SIG-M5 (cell line): Measurements from ENCODE around the gene KCNE3.

Experiments used
- DNase-seq: peaks from one replicate; lab custom pipeline; 2025; lab: John Stamatoyannopoulos, UW

The KCNE3 gene

DNA sequence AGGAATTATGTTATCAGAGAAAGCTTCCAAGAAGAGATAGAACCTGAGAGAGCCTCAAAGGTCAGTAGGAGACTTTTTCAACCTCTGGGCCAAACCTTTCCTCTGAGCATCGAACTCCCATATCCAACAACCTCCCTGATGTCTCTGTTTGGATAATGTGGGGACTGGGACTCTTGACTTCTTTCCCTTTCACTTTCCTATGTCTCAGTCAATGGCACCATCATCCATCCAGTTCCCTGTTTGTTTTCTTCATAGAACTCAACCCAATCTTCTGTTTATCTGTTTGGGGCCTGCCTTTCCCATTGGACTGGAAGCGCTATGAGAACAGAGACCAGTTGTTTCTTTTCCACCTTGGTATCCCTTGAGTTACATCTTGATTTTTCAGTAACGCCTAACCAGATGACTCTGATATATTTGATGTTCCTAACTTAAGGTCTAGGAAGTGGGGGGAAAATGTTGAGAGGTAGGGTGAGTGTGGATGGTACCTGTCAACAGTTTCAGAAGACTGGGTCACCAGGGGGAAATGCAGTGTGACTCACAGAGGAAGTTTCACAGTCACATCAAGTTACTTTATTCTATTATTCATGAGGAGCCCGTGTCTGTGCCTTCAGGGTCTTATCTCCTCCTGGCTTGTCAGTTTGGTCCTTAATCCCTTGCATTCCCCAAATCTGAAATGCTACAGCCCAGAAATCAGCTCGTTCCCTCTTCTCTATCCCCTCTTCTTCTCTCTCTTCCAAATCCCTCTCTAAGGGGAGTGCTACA, 4.5 kb upstream of the KCNE3 start:
- no peak for DNase-seq

DNA sequence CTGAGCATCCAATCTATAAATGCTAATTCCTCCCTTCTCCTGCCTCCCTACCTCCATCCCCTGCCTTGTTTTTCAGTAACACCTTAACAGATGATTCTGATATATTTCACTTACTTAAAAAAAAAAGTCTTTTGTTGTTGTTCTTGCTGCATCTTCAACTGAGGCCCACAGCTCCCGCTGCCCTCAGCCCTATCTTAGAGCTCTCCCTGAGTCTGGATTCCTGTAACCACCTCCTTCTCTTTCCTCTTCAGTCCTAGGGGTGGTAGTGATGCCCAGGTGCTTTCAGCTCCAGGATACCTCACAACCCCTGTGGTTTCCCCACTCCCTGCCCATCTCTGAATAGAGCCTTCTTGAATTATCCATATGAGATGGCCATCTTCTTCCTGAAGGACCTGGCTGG, 3.7 kb upstream of the KCNE3 start:
- DNase-seq: no peak

DNA sequence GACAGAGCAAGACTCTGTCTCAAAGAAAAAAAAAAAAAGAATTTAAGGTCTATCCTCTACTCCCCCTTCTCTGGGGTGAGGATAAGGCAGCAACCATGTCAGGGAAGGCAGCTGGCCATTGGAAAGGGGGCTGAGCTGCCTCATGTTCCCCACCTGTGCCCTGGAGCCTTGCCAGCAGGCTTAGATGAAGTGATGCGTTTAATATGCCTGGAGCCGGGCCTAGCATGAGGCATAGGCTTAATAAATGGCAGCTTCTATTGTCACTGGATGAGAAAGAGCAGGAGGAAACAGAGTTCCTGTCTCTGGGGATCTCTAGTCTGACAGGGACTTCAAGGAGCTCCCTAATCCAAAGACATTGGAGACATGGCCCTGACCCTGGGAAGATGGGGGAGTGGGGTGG, 3.2 kb upstream of the KCNE3 start:
- no peak for DNase-seq

DNA sequence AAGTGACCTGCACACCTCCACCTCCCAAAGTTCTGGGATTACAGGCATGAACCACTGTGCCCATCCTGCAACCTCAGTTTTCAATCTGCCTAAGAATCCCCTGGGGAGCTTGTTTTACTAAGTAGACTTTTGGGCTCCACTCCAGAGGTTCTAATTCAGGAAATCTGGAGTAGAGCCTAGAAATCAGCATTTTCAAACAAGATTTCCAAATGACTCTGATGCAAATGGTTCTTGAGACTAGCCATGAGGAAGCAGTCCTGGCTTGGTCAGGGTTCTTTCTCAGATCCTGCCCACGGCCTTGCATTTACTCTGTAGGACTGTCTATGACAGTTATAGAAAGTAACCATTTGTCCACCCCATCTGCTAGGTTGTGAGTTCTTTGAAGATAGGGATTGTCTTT, 1.6 kb upstream of the KCNE3 start:
- DNase-seq: no peak

DNA sequence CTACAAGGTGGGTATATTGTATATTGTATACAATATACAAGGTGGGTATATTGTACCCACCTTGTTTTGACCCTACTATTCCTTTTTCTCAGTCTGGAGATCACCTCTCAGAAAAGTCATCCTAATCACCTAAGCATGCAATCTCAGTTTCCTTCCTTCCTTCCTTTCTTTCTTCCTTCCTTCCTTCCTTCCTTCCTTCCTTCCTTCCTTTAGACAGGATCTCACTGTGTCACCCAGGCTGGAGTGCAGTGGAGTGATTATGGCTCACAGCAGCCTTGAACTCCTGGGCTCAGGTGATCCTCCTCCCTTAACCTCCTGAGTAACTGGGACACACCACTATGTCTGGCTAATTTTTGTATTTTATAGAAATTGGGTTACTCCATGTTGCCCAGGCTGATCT, 1.2 kb upstream of the KCNE3 start:
- DNase-seq: no peak

DNA sequence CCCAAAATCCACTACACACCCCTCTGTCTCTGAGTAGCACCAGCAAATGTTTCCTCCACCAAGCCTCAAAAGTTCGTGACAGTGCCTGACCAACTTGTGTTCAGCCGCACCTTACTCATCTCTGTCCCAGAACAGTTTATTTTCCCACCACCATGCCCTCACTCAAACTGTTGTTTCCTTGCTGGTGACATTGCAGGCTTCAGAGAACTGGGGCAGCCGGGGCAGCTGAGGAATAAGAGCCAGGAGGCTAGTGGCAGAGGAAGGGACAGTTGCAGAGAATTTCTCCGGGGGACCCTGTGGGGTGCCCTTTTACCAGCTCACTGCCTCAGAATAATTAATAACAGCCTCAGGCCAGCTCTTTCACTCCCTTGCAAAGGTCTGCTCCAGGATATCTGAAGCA, 709 bp upstream of the KCNE3 start:
- DNase-seq: no peak

DNA sequence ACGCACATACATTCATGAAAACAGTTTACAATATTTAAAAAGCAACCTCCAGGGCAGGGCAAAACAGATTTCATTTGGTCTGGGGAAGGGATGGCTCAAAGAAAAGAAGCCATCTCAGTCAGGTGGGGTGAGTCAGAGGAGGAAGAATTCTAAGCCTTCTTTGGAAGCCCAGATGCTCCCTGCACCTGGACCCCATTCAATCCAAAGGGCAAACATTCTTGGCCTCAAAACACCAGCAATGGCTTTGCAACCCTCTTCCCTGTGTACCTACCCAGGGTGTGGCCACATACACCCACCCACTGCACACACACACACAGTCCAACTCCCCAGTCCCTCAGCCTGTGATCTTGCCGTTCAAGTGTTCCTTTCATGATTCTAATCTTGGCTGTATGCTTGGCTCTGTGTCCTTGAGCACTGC, 2.0 kb downstream of the KCNE3 start:
- DNase-seq: no peak

DNA sequence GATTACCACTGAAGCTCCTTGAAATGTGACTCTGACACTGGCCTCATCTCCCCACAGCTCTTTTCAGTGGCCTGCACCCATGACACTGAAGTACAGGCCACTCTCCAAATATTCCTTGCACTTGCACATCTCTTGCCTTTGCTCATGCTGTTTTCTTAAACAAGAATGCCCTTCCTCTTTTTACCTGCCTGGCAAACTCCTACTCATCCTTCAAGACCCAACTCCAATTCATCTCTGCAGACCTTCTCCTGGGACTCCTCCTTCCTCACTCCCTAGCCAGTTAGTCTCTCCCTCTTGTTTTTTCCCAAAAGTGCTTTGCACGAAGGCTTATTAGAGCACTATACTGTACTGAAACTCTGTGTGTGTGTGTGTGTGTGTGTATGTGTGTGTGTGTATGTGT, 2.6 kb downstream of the KCNE3 start:
- no peak for DNase-seq

DNA sequence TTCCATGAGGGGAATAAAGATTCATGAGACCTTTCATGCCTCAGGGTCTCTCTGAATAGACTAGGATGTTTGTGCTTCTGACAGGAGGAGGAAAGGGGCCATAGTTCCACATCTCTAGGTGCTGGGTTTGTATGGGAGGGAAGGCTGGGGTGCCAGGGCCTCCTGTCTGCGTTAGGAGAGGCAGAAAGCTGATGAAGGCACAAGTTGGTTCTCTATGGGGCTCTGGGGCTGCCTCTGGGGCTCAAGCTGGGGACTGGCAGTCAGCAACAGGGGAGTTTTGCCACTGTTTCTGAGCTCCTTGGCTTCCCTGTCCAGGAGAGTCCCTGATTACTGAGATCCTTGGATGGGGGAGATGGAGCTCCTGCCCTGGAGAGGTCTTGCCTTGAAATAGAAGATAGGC, 4.1 kb downstream of the KCNE3 start:
- DNase-seq: no peak

DNA sequence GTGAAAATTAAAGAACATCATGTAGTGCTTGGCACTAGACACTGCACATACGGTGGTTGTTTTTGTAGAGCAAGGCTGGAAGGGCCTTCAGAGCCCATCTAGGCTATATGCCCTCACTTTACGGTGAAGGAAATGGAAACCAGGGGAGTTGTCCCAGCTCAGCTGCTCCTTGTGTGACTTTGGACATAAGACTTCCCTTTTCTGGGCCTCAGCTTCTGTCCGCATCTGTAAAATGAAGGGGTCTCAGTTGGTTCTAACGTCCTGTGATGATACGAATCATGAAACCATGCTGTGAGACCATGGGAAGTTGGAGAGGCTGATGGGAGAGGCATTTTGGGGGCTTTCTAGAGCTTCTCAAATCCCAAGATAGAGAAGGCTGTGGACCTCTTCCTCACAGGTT, 4.7 kb downstream of the KCNE3 start:
- DNase-seq: no peak

DNA sequence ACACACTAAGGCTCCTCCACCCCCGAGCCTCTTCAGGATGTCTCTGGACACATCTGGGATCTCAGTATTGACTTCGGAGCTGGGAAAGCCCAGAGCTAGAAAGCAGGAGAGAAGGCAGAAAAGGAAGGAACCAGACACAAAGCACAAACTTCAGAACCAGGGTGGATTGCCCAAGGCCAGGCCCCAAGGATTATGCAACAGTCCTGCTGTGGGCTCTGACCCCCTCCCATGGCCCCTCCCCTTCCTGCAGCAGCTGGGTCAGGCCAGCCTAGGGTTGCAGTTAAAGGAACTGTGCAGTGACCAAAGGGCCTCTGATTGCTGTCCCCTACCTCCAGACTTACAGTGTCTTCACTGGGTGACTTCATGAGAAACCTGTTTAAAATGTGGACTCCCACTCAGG, 5.3 kb downstream of the KCNE3 start:
- no peak for DNase-seq

DNA sequence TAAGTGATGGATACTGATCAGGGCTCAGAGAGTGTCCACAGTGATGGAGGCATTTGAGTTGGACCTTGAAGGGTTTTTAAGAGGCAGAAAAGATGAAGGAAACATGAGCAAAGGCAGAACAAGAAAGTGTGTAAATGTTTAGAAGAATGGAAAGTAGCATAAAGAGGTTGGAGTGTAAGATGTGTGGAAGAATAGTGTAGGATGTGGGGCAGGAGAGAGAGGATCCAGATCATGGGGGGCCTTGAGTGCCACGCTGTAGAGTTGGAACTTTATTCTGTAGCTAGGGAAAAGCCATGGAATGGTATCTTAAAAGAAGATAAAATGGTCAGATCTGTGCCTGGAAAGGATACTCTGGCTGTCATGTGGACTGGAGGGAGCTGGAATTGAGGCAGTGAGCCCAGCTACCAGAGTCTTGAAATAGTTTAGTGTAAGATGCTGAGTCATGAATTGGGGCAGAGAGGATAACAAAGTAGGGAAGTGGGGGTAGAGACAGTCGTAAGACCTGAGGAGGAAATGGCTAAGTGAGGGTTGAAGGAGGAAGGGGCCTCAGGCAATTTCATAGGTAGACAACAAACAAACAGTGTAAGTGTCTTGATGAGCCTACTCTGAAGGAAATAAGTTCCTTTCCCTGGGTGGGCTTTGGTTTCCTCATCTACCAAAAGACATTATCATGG, 6.7 kb downstream of the KCNE3 start:
- DNase-seq: peak; percentile 59

DNA sequence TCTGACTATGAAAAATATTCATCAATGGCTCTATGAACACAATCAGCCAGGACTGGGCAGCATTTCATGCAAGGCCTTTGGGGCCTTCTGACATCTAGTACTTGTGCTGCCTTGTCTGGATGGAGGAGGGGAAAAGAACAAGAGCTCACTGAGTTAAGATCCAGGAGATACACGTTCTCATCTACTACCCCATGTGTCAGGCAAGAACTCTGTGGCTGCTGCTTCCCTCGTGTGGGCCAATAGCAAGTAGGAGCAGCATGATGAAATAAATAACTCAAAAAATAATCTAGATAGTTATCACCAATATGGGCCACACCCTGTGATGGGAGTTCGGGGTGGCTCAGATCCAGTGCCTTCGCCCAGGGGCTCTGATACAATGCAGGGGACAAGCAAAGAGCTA, 7.3 kb downstream of the KCNE3 start:
- no peak for DNase-seq

DNA sequence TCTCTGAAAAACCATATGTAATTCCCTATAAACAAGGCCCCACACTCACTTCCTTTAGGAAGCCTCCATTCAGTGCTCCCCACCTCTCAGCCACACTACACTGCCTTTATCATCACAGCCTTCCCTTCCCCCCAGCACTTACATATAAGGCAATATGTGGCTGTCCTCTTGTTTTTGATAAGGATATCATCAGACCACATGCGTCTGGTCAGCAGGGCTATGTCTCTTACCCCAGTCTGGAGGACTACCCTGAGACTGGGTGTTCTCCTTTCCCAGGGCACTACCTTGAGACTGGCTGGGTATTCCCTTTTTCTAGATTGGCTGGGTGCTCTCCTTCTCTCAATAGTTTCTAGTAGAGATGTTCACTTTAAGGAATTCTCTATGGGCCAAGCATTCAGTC, 7.8 kb downstream of the KCNE3 start:
- no peak for DNase-seq

DNA sequence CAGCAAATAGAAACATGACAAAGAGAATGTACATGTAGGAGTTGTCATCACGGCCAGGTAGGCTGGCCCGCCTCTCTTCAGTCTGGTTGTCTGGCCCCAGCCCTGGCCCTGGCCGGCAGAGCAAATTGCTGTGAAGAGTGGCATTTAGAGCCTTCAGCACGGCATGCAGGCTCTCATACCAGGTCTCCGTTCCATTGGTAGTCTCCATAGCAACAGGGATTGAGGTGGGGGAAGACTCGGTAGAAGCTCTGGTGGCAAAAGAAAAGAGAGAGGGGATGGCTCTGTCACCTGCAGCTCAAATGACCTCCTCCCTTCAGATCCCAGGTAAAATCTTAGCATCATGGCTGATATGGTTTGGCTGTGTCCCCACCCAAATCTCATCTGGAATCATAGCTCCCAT, 10.0 kb downstream of the KCNE3 start:
- no peak for DNase-seq

DNA sequence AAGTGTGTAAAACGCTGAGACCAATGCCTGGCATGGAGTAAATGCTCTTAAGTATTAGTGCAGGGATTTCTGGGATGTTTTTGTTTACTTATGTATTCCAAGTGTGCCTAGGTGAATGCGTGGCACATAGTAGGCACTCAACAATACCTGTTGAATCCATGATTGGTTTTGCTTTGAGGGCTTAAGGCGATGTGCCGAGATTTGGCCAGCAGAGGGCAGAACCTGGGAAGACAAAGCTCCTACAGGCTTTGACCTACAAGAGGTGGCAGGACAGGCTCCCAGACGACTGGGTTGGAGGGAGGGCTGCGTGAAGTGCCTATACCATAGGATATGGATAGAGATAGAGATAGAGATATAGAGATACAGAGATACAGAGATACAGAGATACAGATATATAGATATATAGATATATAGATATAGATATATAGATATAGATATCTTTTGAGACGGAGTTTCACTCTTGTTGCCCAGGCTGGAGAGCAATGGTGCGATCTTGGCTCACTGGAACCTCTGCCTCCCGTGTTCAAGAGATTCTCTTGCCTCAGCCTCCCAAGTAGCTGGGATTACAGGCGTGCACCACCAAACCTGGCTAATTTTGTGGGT, 13.9 kb downstream of the KCNE3 start:
- DNase-seq: peak; percentile 10

DNA sequence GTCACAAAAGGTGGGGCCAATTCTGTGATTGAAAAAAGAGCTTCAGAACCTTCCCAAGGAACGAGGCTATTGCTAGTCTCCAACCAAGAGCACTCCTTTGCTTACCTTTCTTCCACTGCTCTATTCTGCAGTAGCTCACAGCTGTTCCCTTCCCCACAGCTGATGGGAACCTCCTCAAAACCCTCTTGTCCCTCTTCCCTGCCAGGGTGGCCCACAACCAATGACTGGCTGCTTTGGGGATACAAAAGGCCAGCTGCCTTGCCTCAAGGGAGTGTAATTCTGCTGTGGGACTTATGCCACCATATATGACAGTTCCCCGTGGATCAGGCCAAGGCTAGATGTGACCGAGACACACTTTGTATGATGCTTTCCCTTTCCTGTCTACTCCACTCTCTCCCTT, 15.0 kb downstream of the KCNE3 start:
- DNase-seq: no peak

DNA sequence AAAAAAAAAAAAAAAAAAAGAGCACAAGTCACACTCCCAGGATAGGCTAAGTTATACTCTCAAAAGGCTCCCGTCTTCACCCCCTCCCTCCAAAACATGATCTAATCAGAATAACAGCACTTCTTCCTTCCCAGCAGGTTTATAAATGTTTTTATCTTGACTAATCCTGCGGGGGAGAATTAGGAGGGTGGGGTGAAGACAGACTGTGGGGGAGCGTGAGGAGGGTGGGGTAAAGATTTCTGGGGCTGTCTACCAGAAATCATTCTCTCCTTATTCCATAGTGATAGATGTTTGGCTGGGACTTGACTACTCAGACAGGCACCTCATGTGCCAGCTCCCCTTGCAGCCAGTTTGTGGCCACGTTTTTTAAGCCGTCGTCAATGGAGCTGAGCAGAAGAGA, 17.0 kb downstream of the KCNE3 start:
- DNase-seq: no peak

DNA sequence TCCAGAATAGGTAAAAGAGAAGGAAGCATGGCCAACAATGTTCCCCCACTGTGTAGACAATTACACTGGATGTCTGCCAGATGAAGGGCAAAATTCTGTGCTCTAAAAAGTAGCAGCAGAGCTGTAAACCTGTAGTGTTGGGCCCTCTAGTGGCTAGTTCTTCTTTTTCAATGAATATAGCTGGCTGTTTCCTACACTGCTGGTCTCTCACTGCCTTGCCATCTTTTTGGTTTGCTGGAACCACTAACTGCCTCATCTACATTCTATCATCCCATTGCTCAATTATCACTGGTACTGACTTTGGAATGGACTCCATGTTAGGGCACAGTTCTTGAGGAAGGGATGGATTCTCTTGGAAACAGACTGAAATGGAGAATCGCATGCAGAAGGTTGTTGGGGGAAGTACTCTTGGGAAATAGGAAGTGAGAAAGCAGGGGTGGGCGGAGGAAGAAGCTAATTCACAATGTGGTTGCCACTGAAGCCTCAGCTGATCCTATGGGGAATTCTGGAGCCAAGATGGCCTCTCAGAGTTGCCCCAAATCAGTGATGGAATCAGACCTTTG, 17.9 kb downstream of the KCNE3 start:
- peak; percentile 19 for DNase-seq

DNA sequence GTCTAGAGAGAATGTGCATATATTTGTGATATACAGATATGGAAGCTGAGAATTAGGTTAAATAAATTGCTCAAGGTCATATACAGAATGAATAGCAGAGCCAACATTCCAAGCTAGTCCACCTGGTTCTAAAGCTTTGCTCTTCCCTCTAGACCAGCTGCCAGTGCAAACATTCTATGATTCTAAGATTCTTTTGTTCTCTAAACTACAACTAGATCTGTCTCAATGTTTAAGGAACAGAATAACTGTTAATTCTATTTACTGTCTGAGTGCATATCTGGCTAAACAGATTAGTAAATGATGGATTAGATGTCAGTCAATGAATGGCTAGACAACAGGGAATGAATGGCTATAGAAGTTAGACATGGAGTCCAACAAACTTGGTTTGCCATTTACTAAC, 19.6 kb downstream of the KCNE3 start:
- no peak for DNase-seq

DNA sequence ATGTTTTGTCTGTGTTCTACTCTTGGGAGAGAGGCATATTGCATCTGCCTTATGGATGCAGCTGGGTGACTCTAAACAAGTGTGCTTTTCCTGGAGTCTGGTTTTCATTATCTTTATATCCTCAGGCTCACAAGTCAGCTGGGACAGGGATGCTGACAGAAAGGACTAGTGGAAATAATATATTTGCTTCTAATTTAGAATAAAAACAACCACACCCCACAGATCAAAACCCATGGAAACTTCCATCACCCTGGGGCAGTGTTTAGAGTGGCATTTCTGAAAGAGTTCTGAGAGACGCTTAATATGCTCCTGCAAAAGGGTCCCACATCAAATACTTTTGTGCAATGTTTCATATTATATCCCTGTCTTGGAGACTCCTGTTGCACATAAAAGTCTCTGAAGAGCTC, 20.8 kb downstream of the KCNE3 start:
- no peak for DNase-seq

DNA sequence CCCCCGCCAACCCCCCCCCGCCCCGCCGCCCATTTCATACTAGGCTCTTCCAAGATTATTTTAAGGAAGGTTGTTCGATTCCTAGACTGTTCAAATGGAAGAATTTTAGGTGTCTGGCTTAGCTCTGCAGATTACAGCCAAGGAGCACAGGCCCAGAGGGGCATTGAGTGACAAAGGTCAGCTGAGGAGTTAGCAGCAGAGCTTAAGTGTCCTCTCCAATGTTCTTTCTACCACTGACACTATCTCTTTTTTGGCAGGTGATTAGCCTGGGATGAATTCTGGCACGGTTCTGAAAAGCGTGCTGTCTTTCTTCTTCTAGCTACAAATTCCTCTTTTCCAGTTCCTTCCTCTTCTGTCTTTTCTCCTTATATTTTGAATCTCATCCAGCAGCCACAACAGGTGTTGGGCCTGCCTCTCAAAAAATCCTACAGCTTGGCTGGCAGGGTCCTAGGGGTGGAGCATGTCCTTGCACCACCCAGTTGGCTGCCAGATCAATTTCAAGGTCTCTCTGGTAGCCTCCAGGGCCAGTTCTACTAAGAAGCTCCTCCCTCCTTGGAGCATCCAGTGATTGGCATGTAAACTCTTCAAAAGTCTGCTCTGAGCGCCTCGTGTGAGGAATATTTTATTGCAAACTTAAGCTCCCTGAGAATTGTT, 23.0 kb downstream of the KCNE3 start:
- DNase-seq: no peak
